NCI-H2227 (cell line): ENCODE measurements around the gene CAPN8.

Source experiments
- DNase-seq: peaks from one replicate; lab custom pipeline; 2025; ENCODE audit not compliant: unreplicated experiment; lab: John Stamatoyannopoulos, UW

The CAPN8 gene

GRCh38 chr1:223665592-223666312 is at the start of gene CAPN8:
Gene CAPN8 (minus strand): TSS chr1:223665701. CDS start chr1:223665646, 55 bp downstream.
- no peak for DNase-seq

- no peak for DNase-seq
Observed at GRCh38 chr1:223714849-223715603, 49.5 kb upstream of the CAPN8 start.

GRCh38 chr1:223714421-223714724 is 48.9 kb upstream of the CAPN8 start:
- no peak for DNase-seq

GRCh38 chr1:223713546-223714420 is 48.3 kb upstream of the CAPN8 start:
- DNase-seq = no peak

- DNase-seq = no peak
Observed at GRCh38 chr1:223712850-223713474, 47.5 kb upstream of the CAPN8 start.

GRCh38 chr1:223712194-223712849 is 46.8 kb upstream of the CAPN8 start, which contains the start of gene CAPN2:
Gene CAPN2 (plus strand): TSS chr1:223712539. CDS start chr1:223712641, 102 bp downstream.
- DNase-seq = peak; percentile 82

- no peak for DNase-seq
Observed at GRCh38 chr1:223711747-223712193, 46.3 kb upstream of the CAPN8 start.

- DNase-seq = no peak
Observed at GRCh38 chr1:223711173-223711572, 45.7 kb upstream of the CAPN8 start.

GRCh38 chr1:223710179-223711133 is 45.0 kb upstream of the CAPN8 start:
- DNase-seq = no peak

GRCh38 chr1:223709598-223709997 is 44.1 kb upstream of the CAPN8 start:
- DNase-seq = no peak

GRCh38 chr1:223708651-223709268 is 43.3 kb upstream of the CAPN8 start:
- no peak for DNase-seq

GRCh38 chr1:223708001-223708359 is 42.5 kb upstream of the CAPN8 start:
- no peak for DNase-seq

GRCh38 chr1:223707256-223708000 is 41.9 kb upstream of the CAPN8 start:
- DNase-seq = peak; percentile 29

GRCh38 chr1:223706077-223706973 is 40.8 kb upstream of the CAPN8 start:
- DNase-seq = peak; percentile 62

GRCh38 chr1:223704921-223705878 is 39.7 kb upstream of the CAPN8 start:
- DNase-seq = peak; percentile 26

GRCh38 chr1:223703668-223704013 is 38.1 kb upstream of the CAPN8 start:
- DNase-seq = no peak
